PFSK-1 (cell line): ENCODE measurements around the gene CRAT.

Experiments
- POLR2AphosphoS5 ChIP-seq: IDR thresholded peaks from 2 replicates; pipeline ENCODE4 v1.6.1; 2012; ENCODE audit warnings: low read depth, mild to moderate bottlenecking, control low read depth, low read length, moderate library complexity
- SIN3A ChIP-seq: IDR thresholded peaks from 2 replicates; pipeline ENCODE4 v1.6.1; 2012; ENCODE audit warnings: mild to moderate bottlenecking, low read length, moderate library complexity, borderline replicate concordance; ENCODE audit not compliant: insufficient read depth
- TAF1 ChIP-seq: IDR thresholded peaks from 2 replicates; pipeline ENCODE4 v1.6.1; 2012; ENCODE audit warnings: low read length, control low read depth, borderline replicate concordance; ENCODE audit not compliant: insufficient read depth
- TF ChIP-seq, protein P1 (sequence below), 2 experiments: IDR thresholded peaks; 2 replicates each; pipeline versions ENCODE4 v1.6.1 to v1.8.0; 2011 to 2012; ENCODE audit warnings: low read depth in 2 of 2, low read length in 2 of 2, control low read depth in 1 of 2, inconsistent platforms in 1 of 2, mild to moderate bottlenecking in 1 of 2, moderate library complexity in 1 of 2; ENCODE audit not compliant: insufficient read depth in 1 of 2

DNA sequence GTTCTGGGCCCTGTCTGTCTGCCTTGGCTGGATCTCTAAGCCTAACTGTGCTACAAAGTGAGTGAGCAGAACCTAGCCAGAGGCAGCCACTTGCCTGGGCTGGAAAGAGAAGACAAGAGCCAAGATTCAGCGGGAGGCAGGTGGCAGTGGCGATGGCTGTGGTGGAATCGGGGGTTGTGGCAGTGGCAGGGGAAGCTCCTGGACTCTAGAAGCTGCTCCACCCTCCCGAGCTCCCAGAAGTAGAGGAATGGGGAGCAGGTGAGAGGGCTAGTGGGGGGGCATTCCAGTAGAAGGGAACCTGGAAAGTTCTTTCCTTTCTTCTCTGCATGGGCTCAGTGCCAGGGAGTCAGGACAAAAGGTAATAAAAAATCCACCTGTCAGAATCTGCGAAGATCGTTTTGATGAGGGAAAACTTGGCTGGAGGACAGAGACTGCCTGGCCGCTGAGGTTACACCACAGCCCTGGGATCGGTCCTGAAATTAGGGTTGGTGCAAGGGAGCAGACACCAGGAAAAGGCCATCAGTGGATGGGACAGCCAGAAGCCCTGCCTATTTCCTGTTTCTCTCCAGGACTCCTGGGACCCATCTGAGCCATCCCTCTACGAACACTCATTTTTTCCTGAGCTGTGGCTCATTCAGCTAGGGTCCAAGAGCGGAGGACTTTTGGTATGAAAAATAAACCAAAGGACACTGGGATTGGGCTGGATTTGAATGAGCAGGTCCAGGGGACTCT is 1.6 kb downstream of the CRAT start:
- TF ChIP-seq, protein P1, sequence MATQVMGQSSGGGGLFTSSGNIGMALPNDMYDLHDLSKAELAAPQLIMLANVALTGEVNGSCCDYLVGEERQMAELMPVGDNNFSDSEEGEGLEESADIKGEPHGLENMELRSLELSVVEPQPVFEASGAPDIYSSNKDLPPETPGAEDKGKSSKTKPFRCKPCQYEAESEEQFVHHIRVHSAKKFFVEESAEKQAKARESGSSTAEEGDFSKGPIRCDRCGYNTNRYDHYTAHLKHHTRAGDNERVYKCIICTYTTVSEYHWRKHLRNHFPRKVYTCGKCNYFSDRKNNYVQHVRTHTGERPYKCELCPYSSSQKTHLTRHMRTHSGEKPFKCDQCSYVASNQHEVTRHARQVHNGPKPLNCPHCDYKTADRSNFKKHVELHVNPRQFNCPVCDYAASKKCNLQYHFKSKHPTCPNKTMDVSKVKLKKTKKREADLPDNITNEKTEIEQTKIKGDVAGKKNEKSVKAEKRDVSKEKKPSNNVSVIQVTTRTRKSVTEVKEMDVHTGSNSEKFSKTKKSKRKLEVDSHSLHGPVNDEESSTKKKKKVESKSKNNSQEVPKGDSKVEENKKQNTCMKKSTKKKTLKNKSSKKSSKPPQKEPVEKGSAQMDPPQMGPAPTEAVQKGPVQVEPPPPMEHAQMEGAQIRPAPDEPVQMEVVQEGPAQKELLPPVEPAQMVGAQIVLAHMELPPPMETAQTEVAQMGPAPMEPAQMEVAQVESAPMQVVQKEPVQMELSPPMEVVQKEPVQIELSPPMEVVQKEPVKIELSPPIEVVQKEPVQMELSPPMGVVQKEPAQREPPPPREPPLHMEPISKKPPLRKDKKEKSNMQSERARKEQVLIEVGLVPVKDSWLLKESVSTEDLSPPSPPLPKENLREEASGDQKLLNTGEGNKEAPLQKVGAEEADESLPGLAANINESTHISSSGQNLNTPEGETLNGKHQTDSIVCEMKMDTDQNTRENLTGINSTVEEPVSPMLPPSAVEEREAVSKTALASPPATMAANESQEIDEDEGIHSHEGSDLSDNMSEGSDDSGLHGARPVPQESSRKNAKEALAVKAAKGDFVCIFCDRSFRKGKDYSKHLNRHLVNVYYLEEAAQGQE (IDR thresholded peaks at IDR 0.05; ENCODE audit: insufficient read depth in 1 of 2, low read depth in 2 of 2, low read length in 2 of 2) = no peak
- no peak for TF ChIP-seq POLR2AphosphoS5
- no peak for TF ChIP-seq TAF1
- TF ChIP-seq SIN3A = no peak
